NK-92 (cell line): ENCODE data around the gene GKAP1.
"Not testable (repeated sequence)": the region's sequence is repeated elsewhere in the genome, so short reads cannot be mapped to it uniquely, and the experiment has no call there.

Source experiments
- DNase-seq: peaks from one replicate; lab custom pipeline; 2025; ENCODE audit not compliant: unreplicated experiment; lab: John Stamatoyannopoulos, UW

GKAP1 gene

DNA sequence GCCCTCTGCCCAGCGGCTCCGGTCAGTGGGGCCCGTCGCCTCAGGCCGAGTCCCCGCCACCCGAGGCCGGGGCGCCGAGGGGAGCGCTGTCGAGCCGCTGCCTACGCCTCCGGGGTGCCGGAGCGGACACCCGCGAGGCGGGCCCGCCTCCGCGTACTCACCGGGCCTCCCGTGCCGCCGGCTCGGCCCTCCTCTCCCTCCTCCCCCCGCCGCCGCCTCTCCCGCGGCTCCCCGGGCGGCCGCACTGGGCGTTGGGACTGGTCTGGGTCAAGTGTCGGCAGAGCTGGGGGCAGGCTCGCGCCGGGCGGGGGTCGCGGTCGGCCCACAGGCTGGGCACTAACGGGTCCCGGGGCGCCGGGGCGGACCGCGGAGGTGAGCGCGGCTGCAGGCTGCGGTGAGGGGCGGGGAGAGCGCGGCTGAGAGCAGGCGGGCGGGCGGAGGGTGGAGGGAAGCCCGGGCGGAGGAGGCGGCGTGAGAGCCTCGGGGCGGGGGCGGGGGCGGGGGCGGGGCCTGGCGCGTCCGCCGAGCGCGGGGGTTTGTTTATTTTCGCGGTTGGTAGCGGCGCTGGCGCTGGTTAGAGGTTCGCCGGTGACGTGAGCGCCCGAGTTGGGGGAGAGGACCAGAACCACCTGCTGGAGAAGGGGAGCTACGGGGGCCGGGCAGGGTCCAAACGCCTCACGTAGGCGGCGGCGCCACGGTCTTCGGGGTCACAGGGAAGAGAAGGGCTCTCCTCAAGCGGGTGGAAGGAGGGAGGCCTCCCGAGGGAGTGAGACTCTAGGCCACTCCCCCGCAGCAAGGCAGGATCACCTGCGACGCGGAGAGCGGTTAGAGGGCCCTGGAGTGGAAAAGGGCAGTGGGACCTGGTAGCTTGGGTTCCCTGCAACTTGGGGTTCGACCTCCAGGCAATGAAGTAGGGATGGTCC is at the start of gene GKAP1:
Gene GKAP1 (minus strand): TSS at position 414 of the 923 bp plus-strand sequence. CDS start 11,252 bp downstream, outside the sequence.
- DNase-seq: peak; percentile 23

DNA sequence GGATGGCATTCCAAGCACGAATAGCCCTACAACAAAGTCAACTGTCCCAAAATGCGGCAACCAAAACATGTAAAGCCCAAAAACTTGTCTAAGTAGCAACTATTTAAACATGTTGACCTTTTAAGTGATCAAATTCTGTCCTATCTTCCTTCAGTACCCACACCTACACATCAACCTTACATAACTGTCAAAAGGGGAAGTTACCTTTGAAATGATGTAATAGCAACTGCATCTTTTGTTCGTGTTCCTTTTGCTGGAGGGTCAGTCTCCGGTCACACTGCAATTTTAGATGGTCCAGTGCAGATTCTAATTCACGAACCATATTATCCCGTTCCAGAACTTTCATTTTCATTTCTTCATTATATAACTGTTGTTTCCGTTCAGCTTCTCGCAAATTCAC is 32.3 kb upstream of the GKAP1 start:
- not testable (repeated sequence) for DNase-seq

DNA sequence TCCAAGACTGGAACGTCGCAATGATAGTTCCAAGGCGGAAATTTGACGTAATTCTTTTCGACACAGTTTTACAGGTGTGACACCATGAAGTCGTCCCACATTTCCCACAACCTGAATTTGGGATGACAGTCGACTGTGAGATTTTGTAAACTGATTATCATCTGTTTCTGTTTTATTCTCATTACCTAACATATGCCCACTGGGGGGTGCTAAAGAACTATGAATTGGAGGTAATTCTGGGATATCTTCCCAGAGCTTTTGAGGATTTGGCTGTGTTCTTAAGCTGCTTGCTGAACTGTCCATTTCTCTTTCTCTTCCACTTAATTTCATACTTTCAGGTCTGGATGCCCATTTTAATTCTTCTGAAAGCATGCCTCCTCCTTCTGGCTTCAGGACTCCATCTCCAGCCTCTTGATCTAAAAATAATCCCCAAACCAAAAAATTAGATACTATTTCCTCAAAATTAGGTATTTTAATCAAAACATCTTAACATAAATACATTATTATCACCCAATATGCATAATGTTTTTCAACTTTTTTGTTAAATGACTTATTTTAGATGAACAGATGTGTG is 19.6 kb upstream of the GKAP1 start:
- DNase-seq: not testable (repeated sequence)

DNA sequence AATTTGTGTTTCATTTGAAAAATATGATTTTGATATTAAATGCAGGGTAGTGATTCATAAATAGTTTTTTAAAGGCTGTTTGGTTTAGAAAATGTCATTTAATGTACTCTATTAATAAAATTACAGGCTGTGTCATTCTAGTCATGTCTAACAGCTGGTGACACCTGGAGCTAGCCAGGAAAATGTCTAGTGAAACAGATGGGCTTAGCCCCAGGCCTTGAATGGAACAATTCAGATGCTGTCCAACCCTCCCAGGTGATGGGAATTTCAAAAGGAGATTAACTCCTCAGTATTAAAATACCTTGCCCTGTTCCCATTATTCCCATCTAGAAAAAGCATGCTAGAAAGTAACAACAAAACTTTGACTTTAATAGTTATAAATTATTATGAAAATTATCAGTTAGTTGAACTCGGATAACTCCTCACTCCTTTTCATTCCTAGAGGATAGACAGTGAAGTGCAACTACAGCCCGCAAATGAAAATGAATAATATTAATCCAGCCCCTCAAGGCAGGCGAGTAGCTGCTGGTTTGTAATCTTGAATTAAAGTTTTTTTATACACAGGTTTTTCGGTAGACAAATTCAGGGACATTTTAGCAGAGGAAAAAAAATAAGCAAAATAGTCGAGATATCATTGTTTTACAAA is 13.0 kb upstream of the GKAP1 start:
- DNase-seq: not testable (repeated sequence)

DNA sequence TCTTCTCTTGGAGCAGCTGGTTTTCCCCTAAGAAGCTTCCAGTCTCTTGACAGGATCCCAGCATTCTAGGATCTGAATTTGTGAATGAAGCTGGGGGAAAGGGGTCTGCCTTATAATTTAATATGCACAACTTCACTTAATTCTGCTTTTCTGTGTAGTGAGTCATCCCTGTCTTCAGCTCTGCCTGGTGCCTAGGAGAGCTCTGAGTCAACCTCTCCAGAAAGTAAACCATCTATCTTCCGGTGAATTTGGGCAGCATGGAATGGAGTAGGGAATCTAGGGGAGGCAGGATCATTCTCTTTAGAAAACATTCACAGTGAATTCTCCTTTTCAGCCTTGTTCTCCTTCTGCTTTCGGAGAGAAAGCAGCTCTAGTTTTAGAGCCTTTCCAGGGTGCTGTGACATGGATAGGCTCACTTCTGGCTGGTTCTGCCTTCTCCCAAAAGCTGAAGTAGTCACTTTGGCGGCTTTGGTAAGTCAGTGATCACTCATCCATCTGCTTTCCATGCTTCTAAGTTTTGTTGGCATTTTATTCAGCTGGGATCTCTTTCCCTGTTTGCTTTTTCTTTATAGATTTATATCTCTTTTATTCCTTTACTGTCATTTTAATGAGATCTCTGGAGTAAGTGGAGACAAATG is 7.5 kb upstream of the GKAP1 start:
- DNase-seq: not testable (repeated sequence)

DNA sequence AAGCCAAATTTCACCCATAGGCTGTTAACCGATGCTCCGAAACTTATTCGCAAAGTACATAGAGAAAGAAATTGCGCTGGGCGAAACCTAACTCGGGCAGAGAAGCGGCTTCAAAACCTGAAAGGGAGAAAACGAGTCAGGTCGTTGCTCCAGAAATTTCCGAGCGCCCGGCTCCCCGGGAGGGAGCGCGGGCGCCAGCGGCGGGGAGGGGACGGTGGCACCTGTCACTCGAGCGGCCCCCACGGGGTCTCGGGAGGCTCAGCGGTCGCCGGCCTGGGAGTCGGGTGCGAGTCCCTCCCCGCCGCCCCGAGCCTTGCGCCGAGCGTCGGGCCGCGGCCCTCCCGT is 586 bp downstream of the GKAP1 start:
- not testable (repeated sequence) for DNase-seq

DNA sequence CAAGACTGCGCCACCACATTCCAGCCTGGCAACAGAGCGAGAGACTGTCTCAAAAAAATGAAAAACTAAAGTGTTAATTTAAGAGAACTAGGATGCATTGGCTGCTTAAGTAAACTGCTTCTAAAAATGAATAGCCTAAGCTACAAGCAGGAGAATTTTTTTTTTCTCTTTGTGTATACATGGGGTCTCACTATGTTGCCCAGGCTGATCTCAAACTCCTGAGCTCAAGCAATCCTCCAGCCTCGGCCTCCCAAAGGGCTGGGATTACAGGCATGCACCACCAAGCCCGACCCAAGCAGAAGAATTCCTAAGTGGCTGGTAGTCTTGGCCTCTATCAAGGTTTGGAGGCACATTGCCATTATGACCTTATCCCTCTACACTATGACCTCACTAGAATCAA is 2.4 kb downstream of the GKAP1 start:
- not testable (repeated sequence) for DNase-seq

DNA sequence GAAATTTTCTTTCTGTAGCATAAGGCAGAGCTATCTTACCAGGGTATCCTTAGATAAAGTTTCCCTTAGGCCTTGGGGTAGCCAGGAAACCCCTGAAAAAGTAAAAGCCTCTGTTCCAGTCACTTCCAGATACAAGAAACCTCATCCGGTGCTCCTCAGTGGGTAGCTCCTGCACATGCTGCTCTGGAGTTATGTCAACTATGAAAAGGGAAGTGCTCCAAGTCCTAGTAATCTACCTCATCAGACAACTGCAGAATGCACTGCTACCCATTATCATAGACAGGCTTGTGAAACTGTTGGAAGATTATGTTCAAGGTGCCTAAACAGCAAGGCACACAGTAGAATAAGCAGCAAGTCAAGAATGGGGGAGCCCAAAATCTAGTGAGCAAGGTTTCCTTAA is 8.4 kb downstream of the GKAP1 start:
- DNase-seq: not testable (repeated sequence)

DNA sequence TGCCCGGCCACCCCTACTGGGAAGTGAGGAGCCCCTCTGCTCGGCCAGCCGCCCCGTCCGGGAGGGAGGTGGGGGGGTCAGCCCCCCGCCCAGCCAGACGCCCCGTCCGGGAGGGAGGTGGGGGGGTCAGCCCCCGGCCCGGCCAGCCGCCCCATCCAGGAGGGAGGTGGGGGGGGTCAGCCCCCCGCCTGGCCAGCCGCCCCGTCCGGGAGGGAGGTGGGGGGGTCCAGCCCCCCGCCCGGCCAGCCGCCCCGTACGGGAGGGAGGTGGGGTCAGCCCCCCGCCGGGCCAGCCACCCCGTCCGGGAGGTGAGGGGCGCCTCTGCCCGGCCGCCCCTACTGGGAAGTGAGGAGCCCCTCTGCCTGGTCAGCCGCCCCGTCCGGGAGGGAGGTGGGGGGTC is 13.1 kb downstream of the GKAP1 start:
- not testable (repeated sequence) for DNase-seq

DNA sequence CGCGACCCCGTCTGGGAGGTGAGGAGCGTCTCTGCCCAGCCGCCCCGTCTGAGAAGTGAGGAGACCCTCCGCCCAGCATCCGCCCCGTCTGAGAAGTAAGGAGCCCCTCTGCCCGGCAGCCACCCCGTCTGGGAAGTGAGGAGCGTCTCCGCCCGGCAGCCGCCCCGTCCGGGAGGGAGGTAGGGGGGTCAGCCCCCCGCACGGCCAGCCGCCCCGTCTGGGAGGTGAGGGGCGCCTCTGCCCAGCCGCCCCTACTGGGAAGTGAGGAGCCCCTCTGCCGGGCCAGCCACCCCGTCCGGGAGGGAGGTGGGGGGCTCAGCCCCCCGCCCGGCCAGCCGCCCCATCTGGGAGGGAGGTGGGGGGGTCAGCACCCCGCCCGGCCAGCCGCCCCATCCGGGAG is 13.6 kb downstream of the GKAP1 start:
- not testable (repeated sequence) for DNase-seq

DNA sequence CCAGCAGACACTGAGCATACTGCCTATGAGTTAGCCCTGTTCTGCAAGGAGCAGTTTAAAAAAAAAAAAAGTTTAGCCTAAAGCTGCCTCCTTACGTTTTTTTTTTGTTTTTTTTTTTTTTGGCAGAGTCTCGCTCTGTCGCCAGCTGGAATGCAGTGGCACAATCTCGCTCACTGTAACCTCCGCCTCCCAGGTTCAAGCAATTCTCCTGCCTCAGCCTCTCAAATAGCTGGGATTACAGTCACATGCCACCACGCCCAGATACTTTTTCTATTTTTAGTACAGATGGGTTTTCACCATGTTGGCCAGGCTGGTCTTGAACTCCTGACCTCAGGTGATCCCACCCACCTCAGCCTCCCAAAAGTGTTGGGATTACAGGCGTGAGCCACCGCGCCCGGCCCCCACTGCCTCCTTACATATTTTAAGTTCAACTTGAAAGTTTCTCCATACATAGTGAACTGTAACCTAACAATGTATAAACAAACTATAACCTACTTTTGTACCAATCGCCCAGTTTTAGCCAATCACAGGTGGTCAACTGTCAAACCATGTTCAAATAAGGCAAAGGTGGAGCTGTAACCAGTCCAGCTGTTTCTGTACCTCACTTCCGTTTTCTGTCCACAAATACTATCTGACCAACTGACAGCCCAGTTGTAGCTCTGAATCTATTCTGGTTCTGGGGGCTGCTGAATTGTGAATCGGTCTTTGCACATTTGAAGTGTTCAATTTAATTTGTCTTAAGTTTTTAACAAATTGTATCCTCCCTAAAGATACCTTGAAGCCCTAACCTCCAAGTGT is 17.1 kb downstream of the GKAP1 start:
- no peak for DNase-seq

DNA sequence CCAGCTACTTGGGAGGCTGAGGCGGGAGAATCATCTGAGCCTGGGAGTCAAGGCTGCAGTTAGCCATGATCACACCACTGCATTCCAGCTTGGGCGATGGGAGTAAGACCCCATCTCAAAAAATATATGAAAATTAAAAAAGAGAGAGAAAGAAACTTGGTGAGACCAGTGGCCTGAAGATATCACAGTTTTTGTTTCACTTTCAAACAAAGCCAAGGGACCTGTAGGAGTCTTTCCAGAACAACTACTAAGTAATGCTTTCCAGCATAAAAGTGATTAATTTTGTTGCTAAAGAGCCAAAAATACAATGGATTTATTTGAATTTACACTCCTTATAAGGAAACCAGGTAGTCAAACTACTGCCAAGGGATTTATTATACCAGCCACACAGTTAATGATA is 23.5 kb downstream of the GKAP1 start:
- DNase-seq: no peak

DNA sequence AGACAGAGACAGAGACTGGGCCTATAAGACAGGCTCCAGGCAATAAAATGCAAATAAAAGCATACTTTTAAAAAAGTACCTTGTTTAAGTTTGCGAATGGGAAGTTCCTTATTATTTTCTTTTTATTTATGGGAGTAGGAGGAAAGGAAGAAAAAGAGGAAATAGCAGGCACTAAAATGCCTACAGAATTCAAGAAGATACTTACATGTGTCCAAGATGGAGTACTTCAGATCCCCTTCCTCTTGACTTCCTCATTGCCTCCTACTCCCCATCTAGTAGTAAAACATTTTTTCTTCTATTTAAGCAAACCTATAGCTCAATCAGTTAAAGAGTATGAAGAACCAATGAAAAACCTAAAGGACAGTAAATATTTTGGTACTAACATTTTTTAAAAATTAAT is 24.8 kb downstream of the GKAP1 start:
- no peak for DNase-seq

DNA sequence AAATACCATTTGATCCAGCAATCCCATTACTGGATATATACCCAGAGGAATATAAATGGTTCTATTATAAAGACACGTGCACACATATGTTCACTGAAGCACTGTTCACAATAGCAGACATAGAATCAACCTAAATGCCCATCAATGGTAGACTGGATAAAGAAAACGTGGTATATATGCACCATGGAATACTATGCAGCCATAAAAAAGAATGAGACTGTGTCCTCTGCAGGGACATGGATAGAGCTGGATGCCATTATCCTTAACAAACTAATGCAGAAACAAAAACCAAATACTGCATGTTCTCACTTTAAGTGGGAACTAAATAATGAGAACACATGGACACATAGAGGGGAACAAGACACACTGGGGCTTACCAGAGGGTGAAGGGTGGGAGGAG is 39.4 kb downstream of the GKAP1 start:
- DNase-seq: no peak

DNA sequence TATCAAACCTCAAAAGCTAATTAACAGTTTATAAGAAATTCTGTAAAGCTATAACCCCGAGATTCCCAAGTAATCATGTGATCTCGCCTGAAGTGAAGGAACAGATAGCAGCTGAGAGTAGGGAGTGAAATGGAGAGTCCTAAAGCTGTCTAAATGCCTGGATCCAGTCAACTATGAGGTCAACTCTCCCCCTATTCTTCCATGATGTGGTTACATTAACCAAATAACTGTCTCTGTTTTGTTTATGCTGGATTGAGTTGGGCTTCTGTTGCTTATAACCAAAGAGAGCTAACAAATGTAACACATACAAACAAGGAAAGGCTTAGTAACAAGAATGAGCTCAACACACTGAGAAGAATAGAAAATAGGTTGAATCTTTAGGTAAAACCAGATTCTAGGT is 41.6 kb downstream of the GKAP1 start:
- no peak for DNase-seq

DNA sequence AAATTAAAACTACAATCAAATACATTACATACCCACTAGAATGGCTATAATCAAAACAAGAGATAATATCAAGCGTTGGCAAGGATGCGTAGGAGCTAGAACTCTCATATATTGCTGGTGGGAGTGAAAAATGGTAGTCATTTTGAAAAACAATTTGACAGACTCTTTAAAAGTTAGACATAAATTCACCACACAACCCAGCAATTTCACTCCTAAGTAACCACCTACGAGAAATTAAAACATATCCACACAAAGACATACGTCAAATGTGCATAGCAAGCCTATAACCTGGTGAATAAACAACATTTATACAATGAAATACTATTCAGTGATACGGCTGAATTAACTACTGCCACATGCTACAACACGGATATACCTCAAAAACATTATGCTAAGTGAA is 44.7 kb downstream of the GKAP1 start:
- DNase-seq: no peak

DNA sequence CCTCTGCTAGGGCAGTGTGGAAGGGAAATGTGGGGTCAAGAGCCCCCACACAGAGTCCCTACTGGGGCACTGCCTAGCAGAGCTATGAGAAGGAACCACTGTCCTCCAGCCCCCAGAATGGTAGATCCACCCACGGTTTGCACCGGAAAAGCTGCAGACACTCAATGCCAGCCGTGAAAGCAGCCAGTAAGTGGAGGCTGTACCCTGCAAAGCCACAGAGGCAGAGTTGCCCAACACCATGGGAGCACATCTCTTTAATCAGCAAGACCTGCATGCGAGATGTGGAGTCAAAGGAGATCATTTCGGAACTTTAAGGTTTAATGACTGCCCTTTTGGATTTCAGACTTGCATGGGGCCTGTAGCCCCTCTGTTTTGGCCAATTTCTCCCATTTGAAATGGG is 52.2 kb downstream of the GKAP1 start:
- DNase-seq: no peak

DNA sequence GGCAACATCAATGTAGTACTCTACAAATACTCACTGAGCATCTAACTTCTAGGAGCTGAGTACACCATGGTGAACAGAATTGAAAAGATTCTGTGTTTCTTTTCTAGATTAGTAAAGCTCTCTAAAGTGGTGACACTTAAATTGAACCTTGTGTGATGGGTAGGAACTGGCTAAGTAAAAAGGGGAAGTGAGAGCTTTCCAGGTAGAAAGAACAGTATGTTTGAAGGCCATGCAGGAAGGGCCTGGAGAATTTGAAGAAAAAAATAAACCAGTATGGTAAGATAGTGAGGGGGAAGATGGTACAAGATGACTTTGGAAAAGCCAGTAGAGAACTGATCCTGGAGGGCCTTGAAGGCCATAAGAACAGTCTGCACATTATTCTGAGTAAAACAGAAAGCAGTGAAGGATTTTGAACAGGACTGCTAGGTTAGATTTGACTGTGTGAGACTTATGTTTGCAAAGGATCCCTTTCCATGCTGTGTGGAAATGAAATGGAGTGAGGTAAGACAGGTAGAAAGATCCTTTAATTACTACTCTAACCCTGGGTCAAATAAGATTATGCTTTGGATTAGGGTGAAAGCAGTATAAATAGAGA is 63.1 kb downstream of the GKAP1 start:
- no peak for DNase-seq

DNA sequence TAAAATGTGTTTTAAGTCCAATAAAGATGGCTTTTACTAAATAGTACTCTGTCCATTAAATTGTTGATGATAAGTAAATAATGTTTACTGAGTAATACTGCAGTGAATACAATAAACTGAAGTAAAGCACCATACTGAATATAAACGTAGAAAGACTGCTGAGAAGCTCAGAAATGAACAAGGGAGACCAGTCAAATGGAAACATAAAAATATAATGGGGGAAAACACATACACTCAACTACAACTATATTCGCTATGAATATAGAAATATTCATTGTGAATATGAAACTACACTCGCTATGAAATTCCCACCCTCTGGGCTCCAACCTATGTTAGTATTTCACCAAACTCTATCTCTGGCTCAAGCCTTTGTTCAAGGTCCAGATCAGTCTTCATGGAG is 67.9 kb downstream of the GKAP1 start:
- DNase-seq: no peak

DNA sequence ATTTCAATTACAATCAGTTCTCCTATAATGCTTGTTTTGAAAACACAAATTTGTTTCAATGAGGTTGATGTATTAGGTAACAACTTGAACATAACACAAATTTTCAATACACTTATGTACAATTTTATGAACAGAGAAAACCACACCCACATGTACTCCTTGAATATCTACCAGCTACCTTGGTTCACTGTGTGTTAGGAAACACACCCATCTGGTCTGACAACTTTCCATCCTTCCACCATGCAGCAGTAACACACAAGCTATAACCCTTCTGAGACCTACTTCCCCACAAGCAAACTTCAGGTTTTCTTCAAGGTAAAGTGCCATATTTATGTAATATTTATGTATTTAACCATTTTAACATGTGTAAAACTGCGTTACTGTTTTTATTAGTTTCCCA is 73.4 kb downstream of the GKAP1 start:
- DNase-seq: no peak
